Smooth muscle cell (in vitro differentiated cells): ENCODE data around the gene HS3ST4. TPM values are rescaled to one million over a fixed set of nuclear protein-coding genes. Genes with fewer than 3 reads are reported as not detected.
A peak's percentile ranks its signal among the peaks of the same experiment; 100 is the strongest.

Source experiments
- DNase-seq: peaks from one replicate; lab custom pipeline; 2025; ENCODE audit not compliant: unreplicated experiment; lab: John Stamatoyannopoulos, UW
- H2AFZ ChIP-seq: fragments of 200-600 bp; sonication (generic); 2 replicates; pipeline ENCODE4 v1.6.0; 2016; ENCODE audit warnings: antibody characterized with exemption, low read depth, mild to moderate bottlenecking
- H3F3A ChIP-seq: fragments of 200-600 bp; sonication (generic); 2 replicates; pipeline ENCODE4 v1.6.0; 2017; ENCODE audit warnings: antibody characterized with exemption, low read depth
- H3K27ac ChIP-seq: fragments of 200-600 bp; sonication (generic); 2 replicates; pipeline ENCODE4 v1.5.1; 2016; ENCODE audit warnings: low read depth, mild to moderate bottlenecking
- H3K27me3 ChIP-seq: fragments of 200-600 bp; sonication (generic); 2 replicates; pipeline ENCODE4 v1.6.1; 2016; ENCODE audit warnings: low read depth, mild to moderate bottlenecking
- H3K36me3 ChIP-seq: fragments of 200-600 bp; sonication (generic); 2 replicates; pipeline ENCODE4 v1.5.1; 2016; ENCODE audit warnings: low read depth
- H3K4me1 ChIP-seq: fragments of 200-600 bp; sonication (generic); 2 replicates; pipeline ENCODE4 v1.5.1; 2016; ENCODE audit warnings: low read depth
- H3K4me2 ChIP-seq: fragments of 200-600 bp; sonication (generic); 2 replicates; pipeline ENCODE4 v1.6.0; 2016; ENCODE audit warnings: mild to moderate bottlenecking
- H3K4me3 ChIP-seq: fragments of 200-600 bp; sonication (generic); 2 replicates; pipeline ENCODE4 v1.5.1; 2016; ENCODE audit warnings: mild to moderate bottlenecking
- H3K79me2 ChIP-seq: fragments of 200-600 bp; sonication (generic); 2 replicates; pipeline ENCODE4 v1.6.0; 2016; ENCODE audit warnings: low read depth, mild to moderate bottlenecking
- H3K9ac ChIP-seq: fragments of 200-600 bp; sonication (generic); 2 replicates; pipeline ENCODE4 v1.6.0; 2016; ENCODE audit warnings: low read depth
- H3K9me3 ChIP-seq: fragments of 200-600 bp; sonication (generic); replicated peaks from 2 replicates; pipeline ENCODE4 v1.5.1; 2016; ENCODE audit warnings: low read depth
- H4K20me1 ChIP-seq: fragments of 200-600 bp; sonication (generic); 2 replicates; pipeline ENCODE4 v1.6.0; 2016; ENCODE audit warnings: low read depth
- WGBS: methylation state at CpG from one replicate; pipeline ENCODE4 v1.1.7; 2016; ENCODE audit warnings: low lambda C conversion rate; 5-methylcytosine and 5-hydroxymethylcytosine counted together
- polyA plus RNA-seq: library from polyadenylated mRNA; unstranded; fragments of >200 nt; fragmentation: Nextera tagmentation; extraction: Ambion mirVana; gene quantifications from 2 replicates; pipeline ENCODE4 v1.2.1, GENCODE V29; 2016
- total RNA-seq: library from RNA; depleted of rRNA; stranded (reverse); fragments of >200 nt; gene quantifications from 2 replicates; pipeline ENCODE4 v1.2.3, GENCODE V29; 2014
- TF ChIP-seq, protein P1 (sequence below): fragments of 200-600 bp; sonication (generic); IDR thresholded peaks from 2 replicates; pipeline ENCODE4 v1.5.1; 2017; ENCODE audit warnings: borderline replicate concordance, mild to moderate bottlenecking, antibody characterized with exemption; ENCODE audit not compliant: insufficient read depth, poor library complexity, severe bottlenecking

HS3ST4 gene
- total and polyA plus RNA-seq, 2 experiments from 2014 or later: 0.29 to 2.2 TPM

GRCh38 chr16:26108836-26109505 is 417.2 kb downstream of the HS3ST4 start:
- Histone ChIP-seq H3K4me1 (no peaks in the 10 kb centered on the region), H3K4me2 (no peak overlapping the region), H3K4me3 (no peak overlapping the region), H3K79me2 (no peaks in the 10 kb centered on the region), H3K9ac (no peak overlapping the region), H3K27ac (no peak overlapping the region), H3K27me3 (no peaks in the 10 kb centered on the region), H4K20me1 (no peaks in the 10 kb centered on the region), H3K36me3 (no peaks in the 10 kb centered on the region), H3F3A (no peaks in the 10 kb centered on the region), H2AFZ (no peak overlapping the region), H3K9me3 (no peaks in the 10 kb centered on the region)
- WGBS: 89% methylated on average over 13 of the region's 13 CpGs
- no peak for DNase-seq
- TF ChIP-seq, protein P1, sequence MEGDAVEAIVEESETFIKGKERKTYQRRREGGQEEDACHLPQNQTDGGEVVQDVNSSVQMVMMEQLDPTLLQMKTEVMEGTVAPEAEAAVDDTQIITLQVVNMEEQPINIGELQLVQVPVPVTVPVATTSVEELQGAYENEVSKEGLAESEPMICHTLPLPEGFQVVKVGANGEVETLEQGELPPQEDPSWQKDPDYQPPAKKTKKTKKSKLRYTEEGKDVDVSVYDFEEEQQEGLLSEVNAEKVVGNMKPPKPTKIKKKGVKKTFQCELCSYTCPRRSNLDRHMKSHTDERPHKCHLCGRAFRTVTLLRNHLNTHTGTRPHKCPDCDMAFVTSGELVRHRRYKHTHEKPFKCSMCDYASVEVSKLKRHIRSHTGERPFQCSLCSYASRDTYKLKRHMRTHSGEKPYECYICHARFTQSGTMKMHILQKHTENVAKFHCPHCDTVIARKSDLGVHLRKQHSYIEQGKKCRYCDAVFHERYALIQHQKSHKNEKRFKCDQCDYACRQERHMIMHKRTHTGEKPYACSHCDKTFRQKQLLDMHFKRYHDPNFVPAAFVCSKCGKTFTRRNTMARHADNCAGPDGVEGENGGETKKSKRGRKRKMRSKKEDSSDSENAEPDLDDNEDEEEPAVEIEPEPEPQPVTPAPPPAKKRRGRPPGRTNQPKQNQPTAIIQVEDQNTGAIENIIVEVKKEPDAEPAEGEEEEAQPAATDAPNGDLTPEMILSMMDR: no peak

GRCh38 chr16:26111900-26112299 is 420.1 kb downstream of the HS3ST4 start:
- Histone ChIP-seq H3K4me3 (no peak overlapping the region), H3K9ac (no peak overlapping the region), H4K20me1 (no peaks in the 10 kb centered on the region), H3K36me3 (no peaks in the 10 kb centered on the region), H3K4me2 (no peak overlapping the region), H2AFZ (no peak overlapping the region), H3K4me1 (no peaks in the 10 kb centered on the region), H3K9me3 (no peaks in the 10 kb centered on the region), H3F3A (no peaks in the 10 kb centered on the region), H3K27me3 (no peaks in the 10 kb centered on the region), H3K79me2 (no peaks in the 10 kb centered on the region), H3K27ac (no peak overlapping the region)
- WGBS: 83% methylated on average over 5 of the region's 5 CpGs
- TF ChIP-seq, protein P1: peak; percentile 19
- DNase-seq: no peak

GRCh38 chr16:26118575-26118974 is 426.8 kb downstream of the HS3ST4 start:
- no peaks in the 10 kb centered on the region for H3K9me3 ChIP-seq

More at GRCh38 chr16:26118575-26118974, 426.8 kb downstream of the HS3ST4 start:
- no peaks in the 10 kb centered on the region for H3F3A ChIP-seq
- no peak overlapping the region for H2AFZ ChIP-seq
- H3K9ac ChIP-seq: no peak overlapping the region
- H4K20me1 ChIP-seq: no peaks in the 10 kb centered on the region
- no peaks in the 10 kb centered on the region for H3K79me2 ChIP-seq
- no peak overlapping the region for H3K27ac ChIP-seq
- TF ChIP-seq, protein P1: no peak
- peaks cover 13% of the 10 kb centered on the region for H3K27me3 ChIP-seq
- no peak overlapping the region for H3K4me3 ChIP-seq
- H3K36me3 ChIP-seq: no peaks in the 10 kb centered on the region
- H3K4me1 ChIP-seq: no peaks in the 10 kb centered on the region
- 34% methylated on average over 3 of the region's 3 CpGs for WGBS
- no peak for DNase-seq
- H3K4me2 ChIP-seq: no peak overlapping the region
